NCI-H345 (cell line): Measurements from ENCODE around the gene LYVE1.
A peak's percentile ranks its signal among the peaks of the same experiment; 100 is the strongest.

Experiments used
- DNase-seq: peaks from one replicate; lab custom pipeline; 2025; lab: John Stamatoyannopoulos, UW

LYVE1 gene

DNA sequence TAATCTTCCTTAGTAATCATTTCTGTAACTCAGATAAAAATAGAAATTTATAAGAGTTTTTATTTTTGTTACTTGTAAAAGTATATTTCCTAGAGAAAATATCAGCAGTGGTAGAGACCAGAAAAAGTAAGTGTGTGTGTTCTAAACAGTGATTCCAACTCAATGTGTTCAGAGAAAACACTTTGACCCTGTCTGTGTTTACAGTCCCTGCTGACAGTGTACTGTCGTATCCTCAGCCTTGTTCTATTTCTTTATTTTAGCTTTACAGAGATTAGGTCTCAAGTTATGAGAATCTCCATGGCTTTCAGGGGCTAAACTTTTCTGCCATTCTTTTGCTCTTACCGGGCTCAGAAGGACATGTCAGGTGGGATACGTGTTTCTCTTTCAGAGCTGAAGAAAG is 10.2 kb downstream of the LYVE1 start:
- DNase-seq: no peak

GRCh38 chr11:10556590-10556989 is 11.9 kb downstream of the LYVE1 start:
- DNase-seq: no peak

- DNase-seq: no peak
Measured at GRCh38 chr11:10551845-10552352, 16.6 kb downstream of the LYVE1 start.

GRCh38 chr11:10551290-10551592 is 17.2 kb downstream of the LYVE1 start:
- no peak for DNase-seq

GRCh38 chr11:10550503-10551289 is 17.8 kb downstream of the LYVE1 start:
- DNase-seq: no peak

DNA sequence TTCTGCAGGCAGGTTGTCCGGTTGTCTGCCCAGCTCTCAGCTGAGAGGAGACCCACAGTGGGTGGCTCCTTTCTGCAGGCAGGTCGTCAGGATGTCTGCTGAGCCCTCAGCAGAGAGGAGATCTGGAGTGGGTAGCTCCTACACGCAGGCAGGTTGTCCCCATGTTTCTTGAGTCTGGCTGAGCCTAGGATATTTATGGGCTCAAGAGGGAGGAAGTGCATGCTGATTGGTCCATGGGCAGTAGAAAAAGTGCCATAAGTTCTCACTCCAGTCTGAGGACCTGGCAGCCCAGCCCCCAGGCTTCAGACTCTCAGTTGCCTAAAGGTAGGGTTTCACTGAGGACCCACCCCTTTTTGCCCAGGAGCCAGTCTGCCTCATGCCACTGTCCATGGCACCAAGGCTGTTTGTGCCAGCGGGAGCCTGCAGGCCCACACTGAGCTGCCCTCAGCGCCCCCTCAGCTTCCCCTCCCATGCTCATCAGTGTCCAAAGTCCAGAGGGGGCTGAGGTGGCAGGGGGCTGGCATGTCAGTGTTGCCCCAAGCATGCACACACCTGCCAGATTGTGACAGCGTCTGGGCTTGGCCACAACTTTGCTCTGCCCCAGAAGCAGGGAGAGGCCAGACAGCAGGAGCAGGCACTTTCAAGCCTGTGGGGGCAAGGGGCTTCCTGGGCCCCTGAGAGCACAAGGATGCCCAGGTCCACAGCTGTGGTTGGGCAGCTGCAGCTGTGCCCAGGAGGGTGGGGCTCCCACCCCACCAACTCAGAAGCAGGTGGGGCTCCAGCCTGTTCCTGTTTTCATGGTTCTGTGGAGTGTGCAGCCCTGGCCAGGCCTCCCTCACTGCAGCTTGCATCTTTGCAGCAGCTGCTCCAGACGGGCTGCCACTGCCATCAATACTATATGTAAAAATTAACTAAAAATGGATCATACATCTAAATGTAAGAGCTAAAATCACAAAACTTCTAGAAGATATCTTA is 23.7 kb downstream of the LYVE1 start:
- no peak for DNase-seq

DNA sequence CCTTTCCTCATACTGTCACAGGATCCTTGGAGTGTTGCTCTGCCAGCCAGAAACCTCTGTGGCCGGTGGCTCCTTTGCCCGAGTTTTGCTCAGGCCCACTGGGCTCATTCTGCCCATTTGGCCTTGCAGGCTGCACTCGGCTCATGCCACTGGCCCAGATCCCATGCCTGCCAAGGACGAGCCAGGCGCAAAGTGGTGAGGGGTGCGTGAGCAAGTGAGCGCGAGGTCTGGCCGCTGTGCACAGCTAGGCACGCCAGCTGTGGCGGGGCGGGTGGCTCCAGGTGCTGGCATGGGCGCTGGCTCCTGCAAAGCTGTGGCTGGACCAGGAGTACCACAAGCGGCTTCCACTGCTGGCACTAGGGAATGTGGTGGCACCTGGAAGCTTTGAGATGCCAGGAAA is 24.7 kb downstream of the LYVE1 start:
- no peak for DNase-seq

- DNase-seq: no peak
Measured at GRCh38 chr11:10542776-10543175, 25.7 kb downstream of the LYVE1 start.

GRCh38 chr11:10541561-10541930 is 26.9 kb downstream of the LYVE1 start:
- DNase-seq: no peak

- DNase-seq: peak; percentile 96
Measured at GRCh38 chr11:10540915-10541560, 27.4 kb downstream of the LYVE1 start, which contains the start of gene RNF141. TSS of gene RNF141 (minus strand) at chr11:10541187. CDS start at chr11:10534158, 7,029 bp downstream.

DNA sequence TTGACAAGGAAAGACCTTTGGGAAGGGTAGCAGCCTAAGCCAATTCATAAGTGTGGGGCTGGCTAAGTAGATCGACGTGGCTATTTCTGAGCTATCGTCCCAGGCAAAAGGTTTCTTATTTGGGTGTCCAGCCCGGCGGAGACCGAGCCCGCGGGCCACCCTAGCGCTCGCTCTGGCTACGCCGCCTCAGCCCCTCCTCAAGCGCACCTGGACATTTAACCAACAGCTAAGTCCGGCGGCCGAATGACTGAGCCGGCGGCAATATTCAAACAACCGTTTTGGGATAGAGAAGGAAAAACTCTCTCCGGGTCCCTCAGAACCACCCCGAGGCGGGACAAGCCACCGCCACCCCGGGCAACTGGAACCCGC is 27.9 kb downstream of the LYVE1 start:
- peak; percentile 61 for DNase-seq

GRCh38 chr11:10539339-10539738 is 29.1 kb downstream of the LYVE1 start:
- DNase-seq: no peak

DNA sequence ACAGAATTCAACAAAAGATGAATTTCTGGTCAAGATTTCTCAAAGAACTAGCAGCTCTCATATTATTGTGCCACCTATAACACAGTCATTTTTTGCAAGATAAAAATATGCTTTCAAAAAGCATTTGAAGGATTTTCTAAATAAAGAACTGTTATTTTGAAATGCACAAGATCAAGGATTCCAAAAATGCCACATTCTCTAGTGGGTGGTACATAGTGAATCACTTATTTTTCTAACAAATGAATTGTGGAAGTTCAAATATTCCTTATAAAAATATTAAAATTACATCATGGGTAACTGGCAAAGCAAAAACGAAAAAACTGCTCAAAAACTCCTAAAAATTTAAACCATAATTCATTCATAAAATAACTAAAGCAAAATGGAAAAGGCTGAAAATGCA is 29.5 kb downstream of the LYVE1 start:
- DNase-seq: no peak

DNA sequence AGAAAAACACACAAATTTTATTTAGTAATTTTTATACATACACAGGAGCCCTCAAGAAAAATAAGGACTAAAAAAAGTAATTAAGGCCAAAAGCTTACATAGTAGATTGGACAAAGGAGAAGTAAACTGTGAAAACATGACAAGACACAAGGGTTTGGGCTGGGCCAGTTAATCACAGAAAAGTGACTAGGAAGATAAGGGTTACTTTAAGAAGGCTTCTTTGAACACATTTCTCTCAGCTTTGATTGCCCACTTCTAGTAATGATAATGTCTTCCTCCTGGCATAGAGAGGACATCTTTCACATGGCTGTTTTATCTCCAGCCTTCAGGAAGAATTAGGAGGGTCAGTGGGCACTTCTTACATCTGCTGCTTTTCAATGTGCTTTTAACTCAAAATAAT is 30.9 kb downstream of the LYVE1 start:
- no peak for DNase-seq

DNA sequence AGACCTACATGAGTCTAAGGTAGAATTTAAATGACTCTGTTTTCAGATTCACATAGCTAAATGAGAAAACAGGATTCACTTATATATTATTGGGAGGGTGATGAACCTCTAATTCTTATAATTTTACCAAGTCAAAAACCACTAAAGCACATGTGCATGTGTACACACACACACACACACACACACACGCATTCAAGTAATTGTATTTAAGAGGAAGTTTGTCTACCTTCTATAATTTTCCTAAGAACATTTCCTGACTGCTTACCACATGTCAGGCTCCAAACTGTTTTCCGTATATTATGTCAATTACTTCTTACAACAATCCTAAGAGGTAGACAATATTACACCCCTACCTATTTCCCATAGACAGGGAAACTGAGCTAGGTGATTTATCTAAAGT is 34.1 kb downstream of the LYVE1 start:
- no peak for DNase-seq

GRCh38 chr11:10533323-10533722 is 35.1 kb downstream of the LYVE1 start:
- no peak for DNase-seq

GRCh38 chr11:10532526-10532925 is 35.9 kb downstream of the LYVE1 start:
- no peak for DNase-seq

DNA sequence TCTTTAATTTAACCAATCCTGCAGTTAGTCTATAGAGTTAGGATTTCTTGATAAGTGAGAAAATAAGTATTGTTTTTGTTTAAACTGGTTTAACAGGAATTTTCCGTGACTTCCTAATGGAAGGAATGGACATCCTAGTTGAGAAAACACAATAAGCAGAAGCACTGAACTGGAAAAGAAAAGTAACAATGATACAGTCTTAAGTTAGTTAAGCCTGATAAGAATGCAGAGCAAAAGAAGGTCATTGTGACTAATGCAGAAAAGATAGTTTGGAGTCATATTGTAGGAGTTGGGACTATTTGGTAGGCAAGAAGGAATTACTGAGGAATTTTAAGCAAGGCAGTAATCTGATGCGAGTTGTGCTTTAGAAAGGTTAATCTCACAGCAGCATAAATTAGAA is 39.2 kb downstream of the LYVE1 start:
- DNase-seq: no peak

DNA sequence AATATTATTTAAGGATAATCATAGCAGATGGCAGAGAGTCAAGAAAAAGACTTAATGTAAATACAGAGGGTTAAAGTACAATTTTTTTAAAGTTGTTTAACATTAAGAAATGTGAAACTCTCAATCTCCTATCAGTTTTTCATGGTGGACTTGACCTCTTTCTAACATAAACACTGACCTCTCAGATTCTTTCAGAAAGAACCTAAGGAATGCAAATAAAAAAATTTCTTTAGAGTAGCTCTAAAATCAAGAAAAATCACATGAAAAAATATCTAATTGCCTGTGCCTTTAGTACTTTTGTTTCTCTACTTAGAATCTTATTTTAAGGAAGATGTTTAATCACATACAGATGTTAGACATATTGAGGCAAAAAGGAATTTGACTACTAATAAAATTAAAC is 40.3 kb downstream of the LYVE1 start:
- no peak for DNase-seq

DNA sequence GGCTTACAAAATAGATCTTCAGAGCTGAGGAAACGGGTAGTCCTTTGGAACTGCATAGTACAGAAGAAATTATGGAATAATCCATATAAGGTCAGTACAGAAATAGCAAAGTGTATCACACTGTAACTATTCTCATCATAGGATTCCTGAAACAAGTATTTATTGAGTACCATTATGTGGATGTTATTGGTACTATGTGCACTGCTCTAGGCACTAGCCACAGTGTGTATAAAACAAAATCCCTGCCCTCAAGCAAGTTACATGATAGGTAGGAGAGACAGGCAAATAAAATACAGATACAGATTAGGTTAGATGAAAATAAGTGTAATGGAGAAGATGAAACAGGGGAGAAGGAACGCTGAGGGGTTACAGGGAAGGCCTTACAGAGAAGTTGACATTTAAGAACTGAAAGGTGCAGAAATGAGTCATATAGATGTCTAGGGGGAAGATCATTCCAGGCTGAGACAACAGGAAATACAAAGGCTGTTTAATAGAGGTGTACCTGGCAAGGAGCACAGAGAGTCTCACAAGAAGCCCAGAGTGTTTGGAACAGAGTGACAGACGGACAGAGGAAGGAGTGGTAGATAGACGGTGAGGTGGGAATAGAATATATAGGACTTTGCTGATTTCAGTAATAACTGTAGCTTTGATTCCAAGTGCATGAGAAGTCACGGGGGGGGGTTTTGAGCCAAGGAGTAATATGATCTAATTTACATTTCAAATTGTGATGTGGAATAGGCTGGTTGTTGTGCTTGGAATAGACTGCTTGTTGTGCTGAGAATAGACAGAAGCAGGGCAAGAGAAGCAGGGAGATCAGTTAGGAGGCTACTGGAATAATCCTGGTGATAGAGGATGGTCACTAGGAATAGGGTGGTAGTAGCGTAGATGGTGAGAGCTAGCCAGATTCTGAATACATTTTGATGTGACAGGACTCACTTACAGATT is 41.2 kb downstream of the LYVE1 start:
- no peak for DNase-seq

- DNase-seq: no peak
Measured at GRCh38 chr11:10524471-10524870, 44.0 kb downstream of the LYVE1 start.
